NB4 (cell line): ENCODE data around the gene PCCA.

ENCODE experiments used
- CTCF ChIP-seq: IDR thresholded peaks from one replicate; pipeline ENCODE4 v1.5.1; 2012; ENCODE audit warnings: low read depth, low read length
- MYC ChIP-seq: IDR thresholded peaks from 2 replicates; pipeline ENCODE4 v1.6.1; 2011; ENCODE audit warnings: low read depth, low read length
- POLR2A ChIP-seq: IDR thresholded peaks from 2 replicates; pipeline ENCODE4 v1.6.1; 2011; ENCODE audit warnings: mild to moderate bottlenecking; ENCODE audit not compliant: insufficient read length; ENCODE audit errors: extremely low read depth

- TF ChIP-seq POLR2A = no peak
- no peak for TF ChIP-seq CTCF
- no peak for TF ChIP-seq MYC
Measured at GRCh38 chr13:100512422-100512821, 423.5 kb downstream of the PCCA start.
